GM11168 (cell line): ENCODE measurements around the gene PHLDB2.

ENCODE experiments used
- in situ Hi-C: fragments of 300-500 bp; cut with MboI; formaldehyde crosslinking; loops from one replicate; pipeline ENCODE4 v1.12.0; 2022; ENCODE audit warnings: low sequenced_read_pairs; ENCODE audit not compliant: unreplicated experiment

PHLDB2 gene

DNA sequence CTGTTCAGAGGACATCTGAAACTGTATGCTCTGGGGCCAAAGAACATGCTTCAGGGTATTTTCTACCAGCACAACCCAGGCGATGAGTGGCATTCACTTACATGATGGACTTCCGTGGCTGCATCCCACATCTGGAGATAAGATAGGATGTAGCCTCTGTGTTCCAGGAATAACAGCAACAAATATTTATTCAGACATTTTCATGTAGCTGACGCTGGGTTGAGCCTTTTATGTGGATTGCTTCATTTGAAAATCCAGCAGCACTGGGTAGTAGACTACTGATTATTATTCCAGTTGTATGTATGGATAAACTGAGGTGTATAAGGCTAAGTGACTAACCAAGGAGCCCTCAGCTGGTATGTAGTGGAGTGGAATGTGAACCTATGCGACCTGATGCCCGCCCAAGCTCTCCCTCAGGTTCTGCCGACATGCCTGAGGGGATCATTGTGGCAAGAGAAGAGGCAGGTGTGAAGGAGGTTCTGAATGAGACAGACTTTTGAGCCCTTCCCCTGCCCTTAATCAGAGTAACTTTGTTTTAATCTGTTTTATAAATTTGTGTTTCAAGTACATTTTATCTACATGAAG, 93.9 kb downstream of the PHLDB2 start:
- in situ Hi-C loops, result no loop called here

GRCh38 chr3:111954228-111954990, 95.3 kb downstream of the PHLDB2 start:
- in situ Hi-C loops, result no loop called here

DNA sequence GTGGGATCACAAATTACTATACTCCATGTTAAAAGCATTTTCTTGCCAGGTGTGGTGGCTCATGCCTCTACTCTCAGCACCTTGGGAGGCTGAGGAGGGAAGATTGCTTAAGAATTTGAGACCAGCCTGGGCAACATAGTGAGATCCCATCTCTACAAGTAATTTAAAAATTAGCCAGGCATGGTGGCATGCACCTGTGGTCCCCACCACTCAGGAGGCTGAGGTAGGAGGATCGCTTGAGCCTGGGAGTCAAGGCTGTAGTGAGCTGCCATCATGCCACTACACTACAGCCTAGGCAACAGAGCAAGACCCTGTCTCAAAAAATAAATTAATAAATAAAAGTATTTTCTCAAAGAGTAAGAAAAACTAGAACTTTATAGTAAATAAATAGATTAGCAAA, 96.8 kb downstream of the PHLDB2 start:
- in situ Hi-C loops, result no loop called here

DNA sequence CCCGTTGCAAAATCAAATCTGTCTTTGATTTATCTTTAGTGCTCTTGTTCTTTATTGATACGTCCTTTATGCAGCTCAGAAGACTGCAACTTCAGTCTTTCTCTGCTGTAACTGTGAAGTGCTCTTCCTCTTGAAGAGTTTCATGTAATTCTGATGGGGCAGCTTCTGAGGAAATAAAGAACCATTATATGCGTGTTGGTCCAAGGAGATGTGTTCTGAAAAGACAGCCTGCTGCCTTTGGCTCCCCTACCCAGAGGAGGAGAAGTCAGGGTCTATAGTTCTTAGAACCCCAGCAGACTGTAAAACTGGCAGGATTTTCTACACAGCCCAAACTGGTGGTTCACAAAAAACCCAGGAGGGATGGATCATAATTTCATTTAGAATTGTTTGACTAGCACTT, 97.4 kb downstream of the PHLDB2 start:
- in situ Hi-C loops, result no loop called here

DNA sequence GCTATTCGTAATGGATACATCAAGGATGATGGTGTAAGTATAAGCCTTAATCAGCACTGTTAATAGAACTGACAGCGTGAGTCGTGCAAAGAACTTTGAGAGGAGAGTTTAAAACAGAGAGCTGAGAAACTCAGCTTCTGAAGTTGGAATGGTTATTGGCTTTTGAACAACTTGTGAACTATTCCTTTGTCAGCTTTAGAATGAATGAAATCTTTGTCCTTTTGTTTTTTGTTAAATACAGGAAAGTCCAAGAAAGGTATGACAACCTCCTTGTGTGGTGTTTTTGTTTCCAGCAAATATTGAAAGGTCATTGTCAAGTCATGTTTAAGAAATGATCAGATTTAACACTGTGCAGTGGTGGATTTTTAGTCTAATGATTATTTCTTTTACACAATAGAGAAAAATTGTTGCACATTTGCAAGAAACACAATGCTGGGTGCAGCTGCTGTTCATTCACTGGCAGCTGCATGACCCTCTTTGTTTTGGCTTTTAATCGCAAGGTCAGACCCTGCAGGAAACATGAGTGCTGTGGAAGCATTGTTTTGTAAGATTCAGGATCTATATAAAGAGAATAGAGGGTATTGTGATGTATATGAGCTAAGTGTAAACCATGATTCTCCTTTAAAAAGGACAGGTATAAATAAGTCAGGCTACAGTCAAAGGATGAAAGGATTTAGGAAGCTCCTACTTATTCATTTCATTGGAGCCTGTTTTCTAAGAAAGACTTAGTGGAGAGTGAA, 98.1 kb downstream of the PHLDB2 start:
- in situ Hi-C loops, result no loop called here

DNA sequence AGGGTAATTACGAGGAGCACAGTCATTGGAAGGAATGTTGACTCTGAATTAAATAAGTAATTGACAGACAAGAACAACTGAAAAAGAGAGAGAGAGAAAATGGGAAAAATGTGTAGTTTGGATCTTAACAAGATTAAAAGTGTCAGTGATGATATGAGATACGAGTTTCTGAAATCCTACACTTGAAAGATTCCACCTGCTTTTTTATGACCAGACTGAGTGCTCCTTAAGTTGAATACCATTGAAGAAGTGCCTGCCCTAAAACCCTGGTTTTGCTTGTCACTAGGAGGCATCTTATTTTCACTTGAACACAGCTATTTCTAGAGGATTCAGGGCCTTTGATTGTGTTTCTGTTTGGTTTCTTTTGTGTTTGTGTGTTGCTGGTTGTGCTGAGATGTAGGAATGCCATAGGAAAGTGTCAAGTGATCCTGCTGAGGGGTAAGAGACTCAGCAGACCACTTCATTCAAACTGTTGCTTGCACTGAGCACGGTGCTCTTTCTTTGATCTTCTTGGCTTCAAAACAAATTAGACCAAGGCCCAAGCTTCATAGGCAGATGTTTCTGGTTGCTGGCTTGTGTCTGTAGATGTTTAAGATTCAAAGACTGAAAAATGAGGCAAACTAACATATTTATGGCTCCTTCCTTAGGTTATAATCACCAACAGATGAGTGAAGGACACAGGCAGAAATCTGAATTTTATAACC, 102.5 kb downstream of the PHLDB2 start:
- in situ Hi-C loops, result loop anchor here (5.0 kb wide), 1 partner anchor 239 kb away; no protein-coding TSS in a partner anchor

DNA sequence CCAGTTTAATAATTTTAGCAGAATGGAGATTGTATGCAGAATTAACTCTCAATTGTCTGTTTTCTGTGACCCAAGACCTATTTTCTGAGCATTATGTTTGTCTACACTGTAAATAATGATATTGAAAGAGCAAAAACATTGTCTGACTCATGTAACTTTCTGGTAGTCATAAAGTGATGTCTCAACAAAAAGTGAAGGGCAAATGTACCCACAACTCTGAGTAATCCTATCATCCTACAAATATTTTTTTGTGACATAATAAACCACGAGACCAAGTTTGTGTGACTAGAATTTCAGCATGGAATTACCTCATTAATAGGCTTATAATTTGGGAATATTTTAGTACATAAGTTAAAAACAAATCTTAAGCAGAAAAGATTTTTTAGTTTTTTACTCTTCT, 104.4 kb downstream of the PHLDB2 start:
- in situ Hi-C loops, result loop anchor here (5.0 kb wide), 1 partner anchor 241 kb away; no protein-coding TSS in a partner anchor

- in situ Hi-C loops, result no loop called here
These were observed 106.4 kb downstream of the PHLDB2 start for GRCh38 chr3:111965484-111965883.

- in situ Hi-C loops, result no loop called here
These were observed 108.0 kb downstream of the PHLDB2 start for GRCh38 chr3:111967068-111967467.

DNA sequence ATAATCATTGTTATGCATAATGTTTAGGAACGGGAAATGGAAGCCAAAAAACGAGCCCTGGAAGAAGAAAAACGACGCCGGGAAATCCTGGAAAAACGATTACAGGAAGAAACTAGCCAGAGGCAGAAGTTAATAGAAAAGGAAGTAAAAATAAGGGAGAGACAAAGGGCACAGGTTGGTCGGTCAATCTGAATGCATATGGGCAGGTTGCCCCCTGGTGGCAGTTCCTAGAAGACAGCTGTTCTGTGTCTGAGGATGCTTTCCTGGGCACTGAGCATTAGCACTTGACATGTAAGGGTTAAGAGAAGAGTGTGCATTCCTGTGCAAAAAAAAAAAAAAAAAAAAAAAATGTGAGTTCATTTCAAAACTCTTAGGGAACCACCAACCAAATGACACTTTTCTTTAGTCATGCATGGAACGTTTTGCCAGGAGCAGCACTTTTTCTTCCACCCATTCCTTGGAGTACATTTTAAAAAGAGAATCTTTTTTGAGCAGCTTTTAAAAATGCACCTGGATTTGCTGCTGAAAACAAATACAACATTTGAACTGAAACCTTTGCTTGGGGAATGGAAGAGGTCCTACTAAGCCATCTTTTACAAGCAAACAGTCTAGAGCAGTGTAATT, 108.7 kb downstream of the PHLDB2 start:
- in situ Hi-C loops, result no loop called here

- in situ Hi-C loops, result no loop called here
These were observed 109.4 kb downstream of the PHLDB2 start for GRCh38 chr3:111968319-111969054.

- in situ Hi-C loops, result no loop called here
These were observed 111.3 kb downstream of the PHLDB2 start for GRCh38 chr3:111970376-111970775.

DNA sequence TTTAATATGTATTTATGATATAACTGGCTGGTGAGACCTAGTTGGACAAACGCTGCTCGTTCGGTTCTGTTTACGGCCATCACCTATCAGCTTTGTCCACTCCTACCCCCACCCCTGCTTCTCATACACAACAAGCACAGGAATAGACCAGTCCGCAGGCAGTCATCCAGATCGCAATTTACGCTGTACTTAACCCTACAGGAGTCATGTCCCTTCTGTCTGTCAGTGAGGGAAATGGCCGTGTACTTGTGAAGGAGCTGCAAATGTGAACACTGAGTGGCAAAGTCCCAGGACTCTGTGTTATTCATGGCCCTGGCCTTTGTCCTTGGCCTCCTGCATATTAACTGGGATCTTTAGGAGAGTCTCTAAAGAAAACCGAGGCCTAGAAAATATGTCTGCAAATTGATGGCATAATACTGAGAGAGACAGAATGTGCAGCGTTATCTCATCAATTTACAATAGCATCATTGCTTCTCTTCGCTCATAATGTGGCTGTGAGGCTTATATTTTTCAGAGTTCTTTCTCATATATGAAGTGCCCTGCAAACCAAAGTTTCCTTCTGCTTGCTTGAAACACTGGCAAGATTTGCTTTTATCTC, 112.6 kb downstream of the PHLDB2 start:
- in situ Hi-C loops, result no loop called here

GRCh38 chr3:111972891-111973290, 113.8 kb downstream of the PHLDB2 start:
- in situ Hi-C loops, result no loop called here

DNA sequence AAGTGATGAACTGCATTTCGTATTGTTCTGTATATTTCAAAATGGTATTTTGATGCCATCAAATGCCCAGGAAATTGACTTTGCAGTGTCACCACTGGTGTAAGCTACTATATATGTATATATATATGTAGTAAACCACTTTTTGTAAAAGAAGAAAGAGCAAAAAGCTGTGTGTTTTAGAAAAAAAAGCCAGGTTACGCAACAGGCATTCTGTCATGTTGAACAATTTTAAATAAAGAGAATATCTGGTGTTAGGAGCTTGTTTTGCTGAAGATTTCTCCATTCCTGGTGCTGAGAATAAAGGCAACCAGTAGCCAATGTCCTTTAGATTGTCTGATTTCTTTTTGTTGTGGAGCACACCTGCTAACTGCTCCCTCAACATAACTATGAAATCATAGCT, 116.1 kb downstream of the PHLDB2 start:
- in situ Hi-C loops, result no loop called here

DNA sequence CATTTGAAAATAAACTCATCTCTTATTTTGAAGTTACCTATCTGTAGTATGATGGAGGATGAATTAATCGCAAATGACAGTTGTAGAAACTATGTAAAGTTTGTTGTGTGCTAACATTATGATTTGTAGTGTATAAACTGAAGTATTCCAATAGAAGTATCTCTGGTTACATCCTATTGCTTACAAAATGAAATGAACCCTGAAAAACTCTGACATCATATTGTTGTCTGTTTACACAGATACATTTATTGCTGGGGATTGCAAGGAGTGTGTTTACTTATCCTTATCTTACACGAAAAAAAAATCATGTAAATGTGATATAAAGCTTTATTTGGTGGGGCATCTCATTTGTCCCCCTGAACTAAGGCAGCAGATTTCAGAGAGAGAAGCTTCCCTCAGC, 117.2 kb downstream of the PHLDB2 start:
- in situ Hi-C loops, result no loop called here

DNA sequence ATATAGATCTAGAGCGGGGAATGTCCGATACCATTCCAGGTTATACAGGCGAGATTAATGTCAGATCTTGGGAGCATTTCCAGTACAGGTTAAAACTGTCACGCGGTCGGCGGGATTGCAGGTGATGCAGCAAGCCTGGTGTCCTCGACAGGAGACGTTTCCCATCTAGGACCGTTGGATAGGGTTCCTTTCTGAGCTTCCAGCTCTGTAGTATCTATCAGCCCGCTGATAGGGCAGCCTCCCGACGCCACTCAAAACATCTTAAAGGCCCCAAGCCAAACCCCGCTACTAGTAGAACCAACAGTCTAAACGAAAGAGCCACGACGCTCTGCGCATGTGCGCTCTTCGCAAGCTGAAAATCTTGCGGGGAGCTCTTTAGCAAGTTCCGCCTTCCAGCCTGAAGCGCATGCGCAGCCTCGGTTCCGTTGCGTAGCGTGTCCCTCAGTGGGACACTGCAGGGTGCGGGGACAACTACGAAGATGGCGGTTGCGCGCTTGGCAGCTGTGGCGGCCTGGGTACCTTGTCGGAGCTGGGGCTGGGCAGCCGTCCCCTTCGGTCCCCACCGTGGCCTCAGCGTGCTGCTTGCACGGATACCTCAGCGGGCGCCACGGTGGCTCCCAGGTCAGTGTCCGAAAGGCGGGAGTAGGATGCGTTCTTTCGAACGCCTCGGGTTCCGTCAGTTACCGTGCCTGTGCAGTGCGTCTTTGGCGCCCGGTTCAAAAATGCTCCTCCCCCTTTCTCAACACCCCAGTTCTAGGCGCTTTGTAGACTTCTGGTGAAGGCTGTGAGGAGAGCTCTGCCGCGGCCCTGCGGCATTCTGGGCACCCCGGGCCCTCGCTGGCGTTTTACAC, 119.7 kb downstream of the PHLDB2 start, which contains the start of gene ABHD10:
Gene ABHD10 (plus strand): TSS at position 444 of the 851 bp plus-strand sequence. CDS start 36 bp downstream, at position 480.
- in situ Hi-C loops, result no loop called here

DNA sequence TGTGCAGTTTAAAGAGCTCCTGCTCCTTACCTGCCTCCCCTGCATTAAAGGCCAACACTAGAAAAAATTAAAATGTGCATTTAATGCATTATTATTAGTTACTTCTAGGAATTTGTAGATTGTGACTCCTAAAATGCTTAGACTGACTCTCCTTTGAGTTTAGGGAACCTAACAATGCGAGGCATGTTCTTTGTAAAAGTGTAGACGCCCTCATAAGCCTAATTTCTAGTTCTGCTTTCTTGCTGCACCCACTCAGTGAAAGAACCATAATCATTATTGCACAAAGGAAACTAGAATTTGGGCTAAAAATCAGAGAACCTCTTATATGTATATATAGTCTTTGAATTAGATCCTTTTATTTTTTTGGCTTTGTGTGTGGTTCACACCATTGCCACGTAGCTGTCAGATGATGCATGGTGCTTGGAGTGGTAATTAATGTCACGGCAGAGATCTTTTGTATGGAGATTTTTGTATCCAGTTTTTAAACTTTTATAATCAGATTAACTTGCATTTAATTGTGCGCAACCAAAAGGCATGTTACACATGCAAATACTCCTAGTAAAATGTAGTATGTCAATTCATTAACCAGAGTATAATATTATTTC, 120.5 kb downstream of the PHLDB2 start:
- in situ Hi-C loops, result no loop called here
